NB4 (cell line): ENCODE results near the gene PDE3A.
A peak's percentile ranks its signal among the peaks of the same experiment; 100 is the strongest.

Source experiments
- DNase-seq: peaks from one replicate; pipeline ENCODE4 v3.0.0; 2010; ENCODE audit warnings: low read depth
- H3K4me3 ChIP-seq: one replicate; pipeline ENCODE4 v1.5.1; 2011; ENCODE audit warnings: mild to moderate bottlenecking, low read depth, low read length, moderate library complexity
- MYC ChIP-seq: IDR thresholded peaks from 2 replicates; pipeline ENCODE4 v1.6.1; 2011; ENCODE audit warnings: low read depth, low read length
- POLR2A ChIP-seq: IDR thresholded peaks from 2 replicates; pipeline ENCODE4 v1.6.1; 2011; ENCODE audit warnings: mild to moderate bottlenecking; ENCODE audit not compliant: insufficient read length; ENCODE audit errors: extremely low read depth
- TF ChIP-seq, protein P1 (sequence below): IDR thresholded peaks from 2 replicates; pipeline ENCODE4 v1.6.1; 2011; ENCODE audit warnings: low read depth, low read length
- TF ChIP-seq, protein P2 (sequence below): IDR thresholded peaks from one replicate; pipeline ENCODE4 v1.5.1; 2012; ENCODE audit warnings: low read depth, low read length

Gene PDE3A

DNA sequence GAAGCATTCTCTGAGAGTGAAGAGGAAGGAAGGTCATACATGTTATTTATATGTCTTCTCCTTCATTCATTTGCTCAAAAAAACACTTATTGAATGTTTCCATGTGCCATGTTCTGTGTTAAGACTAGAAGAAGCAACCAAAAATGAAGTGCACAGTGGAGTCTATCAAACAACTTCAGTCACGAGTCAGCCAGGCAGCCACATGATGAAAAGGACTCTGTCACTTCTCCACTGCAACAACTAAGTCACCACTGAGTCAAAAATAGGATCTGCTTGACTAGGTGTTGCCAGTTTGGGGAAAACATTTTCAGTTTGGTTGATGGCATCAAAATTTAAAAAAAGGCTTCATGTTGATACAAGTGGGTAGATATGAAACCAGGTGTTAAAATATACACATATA lies 142.5 kb downstream of the PDE3A start:
- TF ChIP-seq MYC (no peak), POLR2A (no peak)
- TF ChIP-seq, protein P1, sequence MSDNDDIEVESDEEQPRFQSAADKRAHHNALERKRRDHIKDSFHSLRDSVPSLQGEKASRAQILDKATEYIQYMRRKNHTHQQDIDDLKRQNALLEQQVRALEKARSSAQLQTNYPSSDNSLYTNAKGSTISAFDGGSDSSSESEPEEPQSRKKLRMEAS = no peak
- TF ChIP-seq, protein P2, sequence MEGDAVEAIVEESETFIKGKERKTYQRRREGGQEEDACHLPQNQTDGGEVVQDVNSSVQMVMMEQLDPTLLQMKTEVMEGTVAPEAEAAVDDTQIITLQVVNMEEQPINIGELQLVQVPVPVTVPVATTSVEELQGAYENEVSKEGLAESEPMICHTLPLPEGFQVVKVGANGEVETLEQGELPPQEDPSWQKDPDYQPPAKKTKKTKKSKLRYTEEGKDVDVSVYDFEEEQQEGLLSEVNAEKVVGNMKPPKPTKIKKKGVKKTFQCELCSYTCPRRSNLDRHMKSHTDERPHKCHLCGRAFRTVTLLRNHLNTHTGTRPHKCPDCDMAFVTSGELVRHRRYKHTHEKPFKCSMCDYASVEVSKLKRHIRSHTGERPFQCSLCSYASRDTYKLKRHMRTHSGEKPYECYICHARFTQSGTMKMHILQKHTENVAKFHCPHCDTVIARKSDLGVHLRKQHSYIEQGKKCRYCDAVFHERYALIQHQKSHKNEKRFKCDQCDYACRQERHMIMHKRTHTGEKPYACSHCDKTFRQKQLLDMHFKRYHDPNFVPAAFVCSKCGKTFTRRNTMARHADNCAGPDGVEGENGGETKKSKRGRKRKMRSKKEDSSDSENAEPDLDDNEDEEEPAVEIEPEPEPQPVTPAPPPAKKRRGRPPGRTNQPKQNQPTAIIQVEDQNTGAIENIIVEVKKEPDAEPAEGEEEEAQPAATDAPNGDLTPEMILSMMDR = no peak
- H3K4me3 ChIP-seq = no peak overlapping the region
- DNase-seq = no peak

DNA sequence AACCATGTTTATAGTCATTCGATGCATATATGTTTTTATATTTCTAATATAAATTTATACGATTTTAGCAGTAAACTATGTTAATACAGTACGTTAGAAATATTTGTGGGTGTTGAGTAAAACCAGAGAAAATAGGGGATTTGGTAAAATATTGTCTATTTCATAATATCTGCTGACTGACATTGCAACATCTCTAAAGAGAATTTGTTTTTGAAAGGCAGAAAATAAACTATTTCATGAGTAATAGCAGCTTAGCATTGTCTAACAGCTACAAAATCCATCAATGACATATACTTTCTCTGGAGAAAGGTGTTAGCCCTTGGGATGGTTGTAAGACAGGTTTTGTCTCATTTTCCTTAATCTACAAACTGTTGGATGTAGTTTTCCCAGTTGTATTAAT lies 144.9 kb downstream of the PDE3A start:
- no peak for DNase-seq

DNA sequence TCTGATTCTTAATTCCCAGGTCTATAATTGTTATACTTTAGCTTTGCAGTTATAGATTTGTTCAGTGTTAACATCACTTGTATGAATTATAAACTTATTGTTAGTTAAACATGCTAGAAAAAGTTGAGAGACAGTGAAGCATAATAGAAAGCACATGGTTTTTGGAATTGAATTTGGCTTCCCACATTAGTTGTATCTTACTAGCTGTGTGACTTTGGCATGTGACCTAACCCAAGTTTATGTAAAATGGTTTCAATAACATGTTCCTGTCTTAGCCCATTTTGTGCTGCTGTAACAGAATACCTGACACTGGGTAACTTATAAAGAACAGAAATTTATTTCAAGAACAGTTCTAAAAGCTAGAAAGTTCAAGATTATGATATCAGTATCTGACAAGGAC lies 146.3 kb downstream of the PDE3A start:
- DNase-seq = no peak
- TF ChIP-seq POLR2A = no peak
- TF ChIP-seq, protein P1 = peak; percentile 55; the same call in 1 of the 2 replicates
- no peak overlapping the region for H3K4me3 ChIP-seq

More for the DNA sequence above, 144.9 kb downstream of the PDE3A start:
- H3K4me3 ChIP-seq = no peak overlapping the region
- TF ChIP-seq POLR2A (no peak), MYC (no peak)
- TF ChIP-seq, protein P1 = no peak
- TF ChIP-seq, protein P2 = no peak

DNA sequence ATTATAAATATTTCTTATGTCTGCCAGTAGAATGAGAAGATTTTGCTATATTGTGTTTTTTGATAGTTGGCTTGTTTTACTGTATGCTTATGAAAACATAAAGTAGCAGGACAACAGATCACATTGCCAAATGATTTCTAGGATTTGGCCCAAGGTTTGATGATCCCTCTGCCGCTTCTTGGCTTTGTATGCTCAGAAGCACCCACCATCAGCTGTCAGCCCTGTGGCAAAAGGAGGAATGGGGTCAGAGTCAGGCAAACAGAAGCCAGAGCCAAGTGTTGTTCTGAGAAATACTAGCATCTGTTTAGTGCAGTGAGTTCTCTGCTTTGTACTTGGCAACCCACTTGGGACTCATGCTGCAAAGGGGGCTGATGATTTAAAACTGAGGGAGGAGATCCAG lies 152.2 kb downstream of the PDE3A start:
- H3K4me3 ChIP-seq = no peak overlapping the region
- no peak for DNase-seq
- TF ChIP-seq, protein P1 = no peak
- no peak for TF ChIP-seq POLR2A
- no peak for TF ChIP-seq MYC
- TF ChIP-seq, protein P2 = no peak

DNA sequence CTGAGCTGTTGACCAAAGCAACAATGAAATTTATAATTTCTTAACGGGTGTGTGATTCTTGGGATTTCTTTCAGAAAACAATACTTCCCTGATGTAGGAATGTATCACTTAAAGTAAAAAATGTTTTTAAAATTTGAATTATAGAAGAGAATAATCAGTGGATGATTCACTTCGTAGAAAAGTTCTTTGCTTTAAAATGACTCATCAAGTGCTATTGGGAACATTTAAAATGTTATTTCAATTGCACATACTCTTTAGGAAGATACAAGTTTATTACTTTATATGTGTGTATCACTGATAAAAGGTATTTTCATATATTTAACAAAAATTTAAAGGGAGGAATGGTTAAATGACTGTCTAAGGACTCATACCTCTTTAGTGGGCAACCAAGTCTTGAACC lies 155.3 kb downstream of the PDE3A start:
- H3K4me3 ChIP-seq = no peak overlapping the region
- DNase-seq = no peak
- TF ChIP-seq MYC (no peak), POLR2A (no peak)
- TF ChIP-seq, protein P2 = no peak
- TF ChIP-seq, protein P1 = no peak

DNA sequence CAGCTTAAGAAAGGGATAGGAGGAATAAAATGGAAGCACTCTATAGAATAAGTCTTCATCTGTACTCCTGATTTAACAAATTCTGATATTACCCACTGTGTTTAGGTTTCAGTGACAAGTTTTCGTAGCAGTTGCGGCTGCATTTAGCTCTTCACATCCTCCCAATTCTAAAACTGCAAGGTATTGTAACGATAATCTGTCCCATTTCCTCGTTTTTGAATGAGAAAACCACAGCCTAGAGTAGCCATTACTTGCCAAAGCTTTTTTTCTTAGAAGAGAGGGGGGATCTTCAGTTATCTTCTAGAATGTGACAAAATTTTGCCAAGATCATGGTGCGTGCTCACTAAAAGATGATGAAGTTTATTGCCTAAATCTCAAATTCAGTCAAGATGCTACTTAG lies 155.8 kb downstream of the PDE3A start:
- no peak overlapping the region for H3K4me3 ChIP-seq
- TF ChIP-seq POLR2A (no peak), MYC (no peak)
- TF ChIP-seq, protein P1 = no peak
- TF ChIP-seq, protein P2 = no peak
- DNase-seq = no peak
